H9 (cell line): ENCODE data around the gene HSPBP1. TPM values are rescaled to one million over a fixed set of nuclear protein-coding genes. Genes with fewer than 3 reads are reported as not detected.

Experiments
- DNase-seq: peaks from one replicate; pipeline ENCODE4 v3.0.0-alpha.2; 2017
- H2AFZ ChIP-seq: one replicate; pipeline ENCODE4 v1.6.1; 2013; ENCODE audit warnings: mild to moderate bottlenecking, low read length, control low read depth, moderate library complexity
- H2AK5ac ChIP-seq: 2 replicates; pipeline ENCODE4 v1.6.1; 2013; ENCODE audit warnings: low read length, control low read depth, mixed read lengths; ENCODE audit not compliant: insufficient read length
- H2BK120ac ChIP-seq: one replicate; pipeline ENCODE4 v1.6.1; 2013; ENCODE audit warnings: low read depth, mild to moderate bottlenecking, low read length, control low read depth, inconsistent platforms; ENCODE audit not compliant: poor library complexity, severe bottlenecking
- H2BK12ac ChIP-seq: 2 replicates; pipeline ENCODE4 v1.6.1; 2013; ENCODE audit warnings: low read length, control low read depth, mixed read lengths, low read depth; ENCODE audit not compliant: insufficient read length
- H2BK15ac ChIP-seq: 2 replicates; pipeline ENCODE4 v1.6.1; 2013; ENCODE audit warnings: low read depth, low read length, control low read depth
- H2BK20ac ChIP-seq: one replicate; pipeline ENCODE4 v1.6.1; 2013; ENCODE audit warnings: low read depth, mild to moderate bottlenecking, low read length, control low read depth, inconsistent platforms; ENCODE audit not compliant: poor library complexity, severe bottlenecking
- H2BK5ac ChIP-seq: 2 replicates; pipeline ENCODE4 v1.6.1; 2013; ENCODE audit warnings: low read length, control low read depth, mixed read lengths; ENCODE audit not compliant: insufficient read length
- H3K14ac ChIP-seq: 2 replicates; pipeline ENCODE4 v1.6.1; 2013; ENCODE audit warnings: low read length, control low read depth; ENCODE audit not compliant: insufficient read depth
- H3K18ac ChIP-seq: 2 replicates; pipeline ENCODE4 v1.6.1; 2013; ENCODE audit warnings: low read depth, mild to moderate bottlenecking, mixed read lengths, low read length, control low read depth; ENCODE audit not compliant: insufficient read length
- H3K23ac ChIP-seq: 2 replicates; pipeline ENCODE4 v1.6.1; 2013; ENCODE audit warnings: low read length, control low read depth, mixed read lengths, low read depth; ENCODE audit not compliant: insufficient read length
- H3K23me2 ChIP-seq: 2 replicates; pipeline ENCODE4 v1.6.1; 2013; ENCODE audit warnings: low read depth, mild to moderate bottlenecking, mixed read lengths, low read length, control low read depth; ENCODE audit not compliant: insufficient read length, poor library complexity, severe bottlenecking
- H3K27ac ChIP-seq: 2 replicates; pipeline ENCODE4 v1.5.1; 2013; ENCODE audit warnings: low read length, control low read depth, mixed read lengths, low read depth; ENCODE audit not compliant: insufficient read length
- H3K27me3 ChIP-seq: 2 replicates; pipeline ENCODE4 v1.6.1; 2013; ENCODE audit warnings: low read length, control low read depth, inconsistent platforms; ENCODE audit not compliant: insufficient read depth
- H3K4ac ChIP-seq: 2 replicates; pipeline ENCODE4 v1.6.1; 2013; ENCODE audit warnings: low read depth, mild to moderate bottlenecking, control low read depth, inconsistent platforms, low read length, moderate library complexity
- H3K4me1 ChIP-seq: 2 replicates; pipeline ENCODE4 v1.6.1; 2013; ENCODE audit warnings: low read length, control low read depth, inconsistent platforms; ENCODE audit not compliant: insufficient read depth
- H3K4me2 ChIP-seq: 2 replicates; pipeline ENCODE4 v1.6.1; 2013; ENCODE audit warnings: low read length, control low read depth, mixed read lengths; ENCODE audit not compliant: insufficient read length, insufficient read depth
- H3K56ac ChIP-seq: 2 replicates; pipeline ENCODE4 v1.6.1; 2013; ENCODE audit warnings: low read depth, mild to moderate bottlenecking, mixed read lengths, low read length, control low read depth; ENCODE audit not compliant: insufficient read length
- H3K79me1 ChIP-seq: 2 replicates; pipeline ENCODE4 v1.6.1; 2013; ENCODE audit warnings: low read depth, mild to moderate bottlenecking, moderate library complexity, low read length, control low read depth, inconsistent platforms; ENCODE audit not compliant: insufficient read depth, poor library complexity, severe bottlenecking
- H3K79me2 ChIP-seq: 2 replicates; pipeline ENCODE4 v1.6.1; 2013; ENCODE audit warnings: low read length, control low read depth, inconsistent platforms; ENCODE audit not compliant: insufficient read depth
- H3K9ac ChIP-seq: 2 replicates; pipeline ENCODE4 v1.6.1; 2013; ENCODE audit warnings: low read length, control low read depth, mixed read lengths; ENCODE audit not compliant: insufficient read length; ENCODE audit errors: extremely low read depth
- H3K9me3 ChIP-seq: one replicate; pipeline ENCODE4 v1.6.1; 2013; ENCODE audit warnings: low read depth, low read length, inconsistent platforms; ENCODE audit not compliant: control insufficient read depth
- H3T11ph ChIP-seq: one replicate; pipeline ENCODE4 v1.6.1; 2013; ENCODE audit warnings: mild to moderate bottlenecking, low read length, control low read depth, inconsistent platforms
- H4K20me1 ChIP-seq: one replicate; pipeline ENCODE4 v1.6.1; 2013; ENCODE audit not compliant: control insufficient read depth, insufficient read length, insufficient read depth
- H4K5ac ChIP-seq: 2 replicates; pipeline ENCODE4 v1.6.1; 2013; ENCODE audit warnings: low read depth, mild to moderate bottlenecking, mixed read lengths, low read length, control low read depth; ENCODE audit not compliant: insufficient read length
- H4K8ac ChIP-seq: replicated peaks from 2 replicates; pipeline ENCODE4 v1.6.1; 2013; ENCODE audit warnings: low read length, control low read depth, mixed read lengths, low read depth; ENCODE audit not compliant: insufficient read length
- H4K91ac ChIP-seq: 2 replicates; pipeline ENCODE4 v1.6.1; 2013; ENCODE audit warnings: low read depth, mild to moderate bottlenecking, moderate library complexity, mixed read lengths, low read length, control low read depth; ENCODE audit not compliant: insufficient read length
- H3K27ac Mint-ChIP-seq, 3 experiments: 2 replicates in 2 of 3; 3 replicates in 1 of 3; pipeline ENCODE4 v1.8.0; 2020 to 2021; ENCODE audit warnings: mixed read lengths in 3 of 3, mild to moderate bottlenecking in 1 of 3, moderate library complexity in 1 of 3
- H3K27me3 Mint-ChIP-seq: 2 replicates; pipeline ENCODE4 v1.8.0; 2021; ENCODE audit warnings: low read depth, mild to moderate bottlenecking, moderate library complexity, mixed read lengths
- H3K36me3 Mint-ChIP-seq, 3 experiments: 2 replicates in 2 of 3; 3 replicates in 1 of 3; pipeline ENCODE4 v1.8.0; 2020 to 2021; ENCODE audit warnings: low read depth in 3 of 3, mixed read lengths in 3 of 3; ENCODE audit not compliant: insufficient read depth in 1 of 3
- H3K4me1 Mint-ChIP-seq, 2 experiments: 2 replicates each; pipeline ENCODE4 v1.8.0; 2020; ENCODE audit warnings: mixed read lengths in 2 of 2
- H3K4me3 Mint-ChIP-seq, 2 experiments: 2 replicates in 1 of 2; 3 replicates in 1 of 2; pipeline ENCODE4 v1.8.0; 2020 to 2021; ENCODE audit warnings: mild to moderate bottlenecking in 2 of 2, mixed read lengths in 2 of 2, moderate library complexity in 1 of 2
- H3K9me3 Mint-ChIP-seq, 2 experiments: 2 replicates in 1 of 2; 3 replicates in 1 of 2; pipeline ENCODE4 v1.8.0; 2020; ENCODE audit warnings: mild to moderate bottlenecking in 2 of 2, mixed read lengths in 2 of 2, moderate library complexity in 1 of 2
- CTCF ChIP-seq: fragments of 200-600 bp; sonication (generic); conservative IDR thresholded peaks from 3 replicates; pipeline ENCODE4 v1.8.0; 2021; ENCODE audit warnings: antibody characterized with exemption, mild to moderate bottlenecking
- WGBS: extraction: QIAGEN DNeasy Blood & Tissue Kit; methylation state at CpG from one replicate; pipeline ENCODE4 v1.1.7; 2013; ENCODE audit warnings: missing lambda C conversion rate, low lambda C conversion rate, mixed read lengths; ENCODE audit not compliant: insufficient read length; ENCODE audit errors: extremely low coverage; 5-methylcytosine and 5-hydroxymethylcytosine counted together
- total RNA-seq: library from RNA; stranded (reverse); gene quantifications from 2 replicates; pipeline ENCODE4 v1.2.1, GENCODE V29; 2021

The HSPBP1 gene
- total RNA-seq, 1 experiment from 2014 or later = 47.4 TPM

GRCh38 chr19:55311397-55311796, 31.5 kb upstream of the HSPBP1 start:
- no peak overlapping the region for H3K56ac ChIP-seq
- H3K23me2 ChIP-seq = no peaks in the 10 kb centered on the region
- H3K4me1 Mint-ChIP-seq = peaks cover 3 to 7% of the 10 kb centered on the region in 2 experiments; a peak in 2 of 4 replicates
- no peak overlapping the region for H2BK20ac ChIP-seq
- no peak overlapping the region for H2BK5ac ChIP-seq
- no peak overlapping the region for H2AFZ ChIP-seq
- no peak overlapping the region for H3T11ph ChIP-seq
- H3K27ac Mint-ChIP-seq = no peak overlapping the region
- no CpG with 5 or more reads among the region's 9 CpGs for WGBS
- no peaks in the 10 kb centered on the region for H4K20me1 ChIP-seq
- no peak overlapping the region for H2AK5ac ChIP-seq
- H3K9ac ChIP-seq = no peak overlapping the region
- H3K4me2 ChIP-seq = no peak overlapping the region
- peaks cover under 1% of the 10 kb centered on the region; the same call in 1 of the 2 replicates for H3K27me3 Mint-ChIP-seq
- no peak for DNase-seq
- H3K14ac ChIP-seq = no peak overlapping the region
- no peak overlapping the region for H2BK15ac ChIP-seq
- H2BK120ac ChIP-seq = no peak overlapping the region
- no peaks in the 10 kb centered on the region for H3K79me2 ChIP-seq
- H3K27ac ChIP-seq = no peak overlapping the region
- no peaks in the 10 kb centered on the region for H3K9me3 Mint-ChIP-seq
- H3K4ac ChIP-seq = no peak overlapping the region
- no peak overlapping the region for H4K5ac ChIP-seq
- H3K4me1 ChIP-seq = no peaks in the 10 kb centered on the region
- H4K91ac ChIP-seq = no peak overlapping the region
- H3K23ac ChIP-seq = no peak overlapping the region
- H4K8ac ChIP-seq = no peak overlapping the region
- H3K9me3 ChIP-seq = no peaks in the 10 kb centered on the region
- H3K4me3 Mint-ChIP-seq = no peak overlapping the region
- H3K79me1 ChIP-seq = no peaks in the 10 kb centered on the region
- no peak overlapping the region for H2BK12ac ChIP-seq
- H3K27me3 ChIP-seq = no peaks in the 10 kb centered on the region
- no peak overlapping the region for H3K18ac ChIP-seq
- peaks cover 21 to 35% (median 31%) of the 10 kb centered on the region in 3 experiments; a peak in 6 of 7 replicates for H3K36me3 Mint-ChIP-seq
- TF ChIP-seq CTCF = no peak
